Trophoblast cell (in vitro differentiated cells and primary cell): ENCODE results near the gene SKAP1.

Experiments used
- DNase-seq, 2 donors: peaks; one replicate each; pipeline ENCODE4 v3.0.0-alpha.2; 2016
- H2AFZ ChIP-seq: 2 replicates; pipeline ENCODE4 v1.6.1; 2013; ENCODE audit warnings: low read length, moderate library complexity, mild to moderate bottlenecking; ENCODE audit not compliant: insufficient read depth, poor library complexity
- H2AK5ac ChIP-seq: 2 replicates; pipeline ENCODE4 v1.6.1; 2013; ENCODE audit warnings: mild to moderate bottlenecking, low read length
- H2BK120ac ChIP-seq: 2 replicates; pipeline ENCODE4 v1.6.1; 2013; ENCODE audit warnings: low read length, mild to moderate bottlenecking, moderate library complexity; ENCODE audit not compliant: insufficient read depth, poor library complexity
- H2BK12ac ChIP-seq: 2 replicates; pipeline ENCODE4 v1.6.1; 2013; ENCODE audit warnings: mild to moderate bottlenecking, low read length, moderate library complexity
- H2BK5ac ChIP-seq: 2 replicates; pipeline ENCODE4 v1.6.1; 2013; ENCODE audit warnings: low read length, low read depth, moderate library complexity, mild to moderate bottlenecking; ENCODE audit not compliant: poor library complexity
- H3K14ac ChIP-seq: 2 replicates; pipeline ENCODE4 v1.6.1; 2013; ENCODE audit warnings: mild to moderate bottlenecking, low read length
- H3K18ac ChIP-seq: 2 replicates; pipeline ENCODE4 v1.6.1; 2013; ENCODE audit warnings: mild to moderate bottlenecking, low read length
- H3K23ac ChIP-seq: 2 replicates; pipeline ENCODE4 v1.6.1; 2013; ENCODE audit warnings: low read length
- H3K27ac ChIP-seq: 2 replicates; pipeline ENCODE4 v1.5.1; 2013; ENCODE audit warnings: low read depth, mild to moderate bottlenecking, inconsistent platforms, low read length, moderate library complexity
- H3K27me3 ChIP-seq: 2 replicates; pipeline ENCODE4 v1.6.1; 2013; ENCODE audit warnings: inconsistent platforms, mild to moderate bottlenecking, low read length, moderate library complexity; ENCODE audit not compliant: insufficient read depth
- H3K36me3 ChIP-seq, 2 experiments: 1 replicate in 1 of 2; 2 replicates in 1 of 2; pipeline ENCODE4 v1.6.1; 2013; ENCODE audit warnings: low read length in 2 of 2, mild to moderate bottlenecking in 2 of 2, moderate library complexity in 1 of 2; ENCODE audit not compliant: insufficient read depth in 2 of 2, control insufficient read depth in 1 of 2
- H3K4ac ChIP-seq: 2 replicates; pipeline ENCODE4 v1.6.1; 2013; ENCODE audit warnings: low read depth, mild to moderate bottlenecking, low read length, moderate library complexity
- H3K4me1 ChIP-seq, 2 experiments: 1 replicate in 1 of 2; 2 replicates in 1 of 2; pipeline ENCODE4 v1.6.1; 2013; ENCODE audit warnings: low read length in 2 of 2, mild to moderate bottlenecking in 2 of 2, moderate library complexity in 1 of 2; ENCODE audit not compliant: insufficient read depth in 2 of 2, control insufficient read depth in 1 of 2
- H3K4me2 ChIP-seq: 2 replicates; pipeline ENCODE4 v1.6.1; 2013; ENCODE audit warnings: inconsistent platforms, mild to moderate bottlenecking, low read length, moderate library complexity
- H3K4me3 ChIP-seq: 2 replicates; pipeline ENCODE4 v1.5.1; 2013; ENCODE audit warnings: mild to moderate bottlenecking, low read depth, low read length, inconsistent platforms
- H3K79me1 ChIP-seq: one replicate; pipeline ENCODE4 v1.6.1; 2013; ENCODE audit warnings: low read length
- H3K79me2 ChIP-seq: 2 replicates; pipeline ENCODE4 v1.6.1; 2013; ENCODE audit warnings: low read length, mild to moderate bottlenecking; ENCODE audit not compliant: control insufficient read depth, insufficient read depth, poor library complexity
- H3K9ac ChIP-seq: 2 replicates; pipeline ENCODE4 v1.6.1; 2013; ENCODE audit warnings: mild to moderate bottlenecking, low read length
- H3K9me3 ChIP-seq: 2 replicates; pipeline ENCODE4 v1.6.1; 2013; ENCODE audit warnings: low read depth, mild to moderate bottlenecking, control low read depth, inconsistent platforms, low read length; ENCODE audit not compliant: insufficient read depth
- H4K12ac ChIP-seq: 2 replicates; pipeline ENCODE4 v1.6.1; 2013; ENCODE audit warnings: low read depth, mild to moderate bottlenecking, low read length, moderate library complexity
- H4K8ac ChIP-seq: 2 replicates; pipeline ENCODE4 v1.6.1; 2013; ENCODE audit warnings: low read depth, mild to moderate bottlenecking, low read length, moderate library complexity
- H4K91ac ChIP-seq: one replicate; pipeline ENCODE4 v1.6.1; 2013; ENCODE audit warnings: low read depth, mild to moderate bottlenecking, low read length, moderate library complexity
- WGBS: extraction: QIAGEN DNeasy Blood & Tissue Kit; methylation state at CpG from one replicate; pipeline ENCODE4 v1.1.7; 2013; ENCODE audit warnings: missing lambda C conversion rate; ENCODE audit not compliant: insufficient read length, insufficient coverage; ENCODE audit errors: extremely low coverage; 5-methylcytosine and 5-hydroxymethylcytosine counted together

Gene SKAP1

DNA sequence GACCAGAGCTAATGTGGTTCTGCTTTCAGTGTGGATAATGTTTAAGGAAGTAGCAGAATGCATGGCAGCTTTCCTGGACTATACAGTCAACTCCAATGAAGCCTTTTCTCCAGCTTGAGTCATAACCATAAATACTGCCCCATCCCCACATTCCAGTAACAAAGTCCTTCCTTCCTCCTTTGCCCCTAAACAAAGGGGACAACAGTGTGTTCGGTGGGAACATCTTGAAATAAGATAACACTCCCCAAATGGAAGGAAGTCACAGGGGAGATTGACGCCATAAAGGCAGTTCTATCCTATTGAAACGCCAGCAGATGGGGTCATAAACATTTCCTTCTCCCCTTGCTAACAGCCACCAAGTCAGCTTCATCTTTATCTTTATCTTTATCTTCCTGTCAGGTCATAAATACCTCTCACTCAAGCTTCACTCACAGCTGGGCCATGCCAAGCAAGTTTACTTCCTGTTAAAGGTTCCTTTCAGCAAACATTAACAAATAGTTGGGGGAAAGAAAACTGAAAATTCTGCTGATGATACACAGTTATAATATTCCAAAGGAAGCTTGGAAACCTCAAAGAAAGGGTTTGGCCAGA lies 185.8 kb downstream of the SKAP1 start:
- Histone ChIP-seq H4K8ac (no peak overlapping the region), H3K4ac (no peak overlapping the region), H3K14ac (no peak overlapping the region), H3K4me2 (peak overlapping the region; percentile 7), H3K36me3 (no peaks in the 10 kb centered on the region), H3K4me3 (no peak overlapping the region), H3K79me1 (no peaks in the 10 kb centered on the region), H4K12ac (no peak overlapping the region), H3K9ac (no peak overlapping the region), H3K27me3 (no peaks in the 10 kb centered on the region), H2BK5ac (no peak overlapping the region), H3K79me2 (no peaks in the 10 kb centered on the region), H2AFZ (no peak overlapping the region), H3K23ac (no peak overlapping the region), H4K91ac (no peak overlapping the region), H2BK12ac (no peak overlapping the region), H2AK5ac (no peak overlapping the region), H3K9me3 (no peaks in the 10 kb centered on the region), H3K4me1 (peaks cover 3 to 12% of the 10 kb centered on the region in 2 experiments), H3K18ac (no peak overlapping the region), H2BK120ac (no peak overlapping the region), H3K27ac (no peak overlapping the region)
- no peak for DNase-seq
- WGBS, result no CpG with 5 or more reads among the region's 3 CpGs

DNA sequence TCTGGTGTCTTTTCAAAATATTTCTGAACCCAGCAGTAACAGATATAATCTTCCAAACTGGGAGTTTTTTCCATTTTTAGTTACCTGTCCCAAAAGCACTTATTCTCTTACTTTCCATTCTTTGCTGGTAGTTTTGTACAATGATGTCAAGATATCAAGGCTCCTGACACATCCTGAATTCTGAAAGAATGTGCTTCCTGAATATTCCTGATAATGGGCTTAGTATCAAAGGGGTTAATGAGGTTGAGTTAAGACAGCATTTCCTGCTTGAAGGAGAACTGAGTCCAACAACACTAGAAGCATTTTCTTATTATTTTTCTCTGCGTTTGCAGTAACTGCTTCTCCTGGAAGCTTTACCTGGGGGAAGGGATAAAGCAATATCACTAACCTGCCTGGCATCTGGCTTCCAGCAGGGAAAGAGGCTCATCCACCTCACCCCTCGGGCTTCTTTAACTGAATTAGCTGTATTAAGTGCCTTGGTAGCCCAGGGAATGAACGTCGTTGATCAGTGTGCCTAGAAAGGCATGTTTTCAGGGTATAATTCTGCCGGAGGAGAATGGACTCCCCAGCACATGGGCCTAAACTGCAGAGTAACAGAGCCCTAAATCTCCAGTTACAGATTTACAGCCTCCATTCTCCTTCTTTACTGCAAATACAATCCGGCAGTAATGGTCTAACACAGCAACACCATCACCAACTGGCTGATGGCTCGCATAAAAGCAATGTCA lies 188.1 kb downstream of the SKAP1 start:
- no peak overlapping the region for H3K9ac ChIP-seq
- no peak overlapping the region for H3K14ac ChIP-seq
- H3K4ac ChIP-seq, result no peak overlapping the region
- H2BK5ac ChIP-seq, result no peak overlapping the region
- H3K79me2 ChIP-seq, result no peaks in the 10 kb centered on the region
- no peak overlapping the region for H4K12ac ChIP-seq
- no peak overlapping the region for H3K4me3 ChIP-seq
- H2BK120ac ChIP-seq, result no peak overlapping the region
- no peak overlapping the region for H2AK5ac ChIP-seq
- H3K4me2 ChIP-seq, result no peak overlapping the region
- no peak overlapping the region for H3K23ac ChIP-seq
- H4K91ac ChIP-seq, result no peak overlapping the region
- no peak overlapping the region for H4K8ac ChIP-seq
- H3K4me1 ChIP-seq, result peaks cover 3 to 12% of the 10 kb centered on the region in 2 experiments
- no CpG with 5 or more reads among the region's 7 CpGs for WGBS
- no peak for DNase-seq
- H2AFZ ChIP-seq, result no peak overlapping the region
- H3K27me3 ChIP-seq, result no peaks in the 10 kb centered on the region
- H3K36me3 ChIP-seq, result no peaks in the 10 kb centered on the region
- H3K18ac ChIP-seq, result no peak overlapping the region
- H3K79me1 ChIP-seq, result no peaks in the 10 kb centered on the region
- no peaks in the 10 kb centered on the region for H3K9me3 ChIP-seq
- no peak overlapping the region for H2BK12ac ChIP-seq
- H3K27ac ChIP-seq, result no peak overlapping the region

DNA sequence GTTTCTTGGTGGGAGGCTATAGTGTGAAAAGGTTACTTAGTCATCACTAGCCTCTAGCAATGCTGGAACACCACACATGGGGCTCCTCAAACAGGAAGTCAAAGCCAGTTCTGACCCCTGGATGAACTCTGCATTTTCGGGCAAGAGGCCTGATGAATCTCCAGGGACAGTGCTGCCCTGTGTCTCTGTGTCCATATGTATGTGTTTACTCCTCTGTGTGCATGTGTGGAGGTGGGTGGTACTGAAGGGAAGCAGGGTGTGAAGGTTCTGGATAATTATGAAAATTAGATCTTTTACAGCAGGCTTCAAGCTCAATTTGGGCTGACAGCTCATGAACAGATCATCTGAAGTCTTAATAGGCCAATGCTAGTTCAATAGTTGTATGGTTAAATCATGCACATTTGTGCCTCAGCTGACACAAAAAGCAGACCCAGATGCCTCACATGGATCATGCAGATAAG lies 188.9 kb downstream of the SKAP1 start:
- no peak overlapping the region for H4K91ac ChIP-seq
- no peak overlapping the region for H3K4me3 ChIP-seq
- H3K9me3 ChIP-seq, result no peaks in the 10 kb centered on the region
- no peaks in the 10 kb centered on the region for H3K36me3 ChIP-seq
- no peak overlapping the region for H2BK12ac ChIP-seq
- no peak overlapping the region for H3K27ac ChIP-seq
- no peak overlapping the region for H2BK5ac ChIP-seq
- H3K9ac ChIP-seq, result no peak overlapping the region
- no peak overlapping the region for H2AK5ac ChIP-seq
- peak in 1 of 2 donors; percentile 5 for DNase-seq
- peaks cover 3 to 12% of the 10 kb centered on the region in 2 experiments for H3K4me1 ChIP-seq
- no CpG with 5 or more reads among the region's 1 CpG for WGBS
- H3K27me3 ChIP-seq, result no peaks in the 10 kb centered on the region
- no peak overlapping the region for H4K12ac ChIP-seq
- H3K23ac ChIP-seq, result no peak overlapping the region
- no peaks in the 10 kb centered on the region for H3K79me1 ChIP-seq
- H3K14ac ChIP-seq, result no peak overlapping the region
- peak overlapping the region; percentile 21 for H3K4me2 ChIP-seq
- no peak overlapping the region for H4K8ac ChIP-seq
- no peaks in the 10 kb centered on the region for H3K79me2 ChIP-seq
- H3K18ac ChIP-seq, result no peak overlapping the region
- H2BK120ac ChIP-seq, result no peak overlapping the region
- H3K4ac ChIP-seq, result no peak overlapping the region
- H2AFZ ChIP-seq, result no peak overlapping the region

DNA sequence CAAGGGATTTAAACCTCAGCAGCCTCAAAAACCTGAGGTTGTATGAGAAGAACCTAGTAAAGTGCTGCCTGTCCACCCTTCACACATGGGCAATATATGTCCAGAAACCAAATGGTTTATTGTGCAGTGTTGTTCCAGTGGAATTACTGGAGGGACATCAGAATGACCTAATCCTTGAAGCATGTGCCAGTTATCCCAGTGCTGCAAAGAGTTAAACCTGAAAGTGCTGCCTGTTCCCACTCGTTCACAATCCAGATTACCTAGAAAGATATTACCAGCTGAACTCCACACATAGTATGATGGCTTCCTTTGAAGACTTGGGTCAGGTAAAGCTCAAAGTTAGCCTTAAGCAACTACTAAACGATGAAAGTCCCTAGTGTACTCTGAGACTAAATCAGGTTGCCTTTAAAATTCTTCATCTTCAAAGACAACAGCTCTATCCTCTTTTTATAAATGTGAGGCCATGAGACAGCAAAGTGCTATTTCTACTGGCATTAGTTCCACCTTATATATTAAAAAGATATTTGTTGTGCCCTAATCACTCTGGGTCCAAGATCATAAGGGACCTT lies 189.4 kb downstream of the SKAP1 start:
- Histone ChIP-seq H2BK12ac (no peak overlapping the region), H3K4me3 (no peak overlapping the region), H2BK5ac (no peak overlapping the region), H3K14ac (no peak overlapping the region), H3K23ac (no peak overlapping the region), H3K18ac (no peak overlapping the region), H3K4ac (no peak overlapping the region), H3K27me3 (no peaks in the 10 kb centered on the region), H3K79me1 (no peaks in the 10 kb centered on the region), H3K27ac (no peak overlapping the region), H2BK120ac (no peak overlapping the region), H4K12ac (no peak overlapping the region), H2AFZ (no peak overlapping the region), H2AK5ac (no peak overlapping the region), H3K79me2 (no peaks in the 10 kb centered on the region), H4K91ac (no peak overlapping the region), H4K8ac (no peak overlapping the region), H3K4me2 (no peak overlapping the region), H3K9ac (no peak overlapping the region), H3K36me3 (no peaks in the 10 kb centered on the region), H3K9me3 (no peaks in the 10 kb centered on the region), H3K4me1 (peaks cover 3 to 12% of the 10 kb centered on the region in 2 experiments)
- no CpG with 5 or more reads among the region's 2 CpGs for WGBS
- no peak for DNase-seq
